IMR-90 (cell line): ENCODE results near the gene PRB3.

Experiments used
- CTCF ChIP-seq: conservative IDR thresholded peaks from 2 replicates; pipeline ENCODE4 v1.5.1; 2012; ENCODE audit warnings: mild to moderate bottlenecking, low read depth, low read length, improper control_type of control experiment
- RAD21 ChIP-seq: IDR thresholded peaks from 2 replicates; pipeline ENCODE4 v1.6.1; 2012; ENCODE audit warnings: low read length, improper control_type of control experiment

- TF ChIP-seq RAD21 (no peak), CTCF (no peak)
Observed at GRCh38 chr12:11269607-11270006, at the start of gene PRB3.
